Stimulated activated CD8-positive, alpha-beta memory T cell treated with anti-CD3 and anti-CD28 coated beads, Interleukin-15, amount 100 ng/mL, for 4 hours (primary cell): ENCODE measurements around the gene EQTN.
"Not testable (repeated sequence)": the region's sequence is repeated elsewhere in the genome, so short reads cannot be mapped to it uniquely, and the experiment has no call there.

Experiments used
- DNase-seq, 2 donors: peaks; one replicate each; pipeline ENCODE4 v3.0.0-alpha.2; 2020; ENCODE audit warnings: low read depth in 2 of 2

Gene EQTN

DNA sequence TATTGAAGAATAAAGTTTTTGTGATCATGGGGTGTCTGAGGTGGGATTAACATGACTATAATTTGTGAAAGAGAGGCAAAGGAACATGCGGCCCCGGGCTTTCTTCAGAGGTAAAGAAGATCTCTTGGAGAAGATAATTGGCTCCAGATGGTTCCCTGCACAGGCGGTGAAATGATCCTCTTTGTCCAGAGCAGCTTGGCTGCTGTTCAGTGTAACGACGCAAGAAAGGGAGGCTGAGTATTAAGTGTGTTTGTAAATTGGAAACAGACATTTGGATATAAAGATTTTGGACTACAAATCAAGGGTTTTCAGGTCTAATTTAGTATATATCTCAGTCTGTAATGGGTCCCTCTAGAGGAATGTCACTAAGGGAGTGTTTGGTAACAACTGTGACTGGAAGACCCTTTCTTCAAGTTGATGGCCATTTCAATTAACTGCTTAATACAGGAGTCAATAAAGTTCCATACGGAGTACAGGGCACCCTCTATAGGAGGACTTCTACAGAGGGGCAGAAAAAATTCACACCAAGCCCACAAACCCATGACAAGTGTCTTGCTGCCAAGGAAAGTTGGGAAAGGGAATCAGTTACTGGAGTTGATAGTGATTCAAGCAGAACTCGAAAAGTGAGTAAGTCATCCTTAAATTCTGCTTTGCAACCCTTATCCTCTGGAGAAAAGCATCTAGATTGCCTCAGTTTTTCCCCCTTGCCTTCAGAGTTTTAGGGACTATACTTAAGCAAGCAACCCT, 4.1 kb downstream of the EQTN start:
- DNase-seq, result no peak

DNA sequence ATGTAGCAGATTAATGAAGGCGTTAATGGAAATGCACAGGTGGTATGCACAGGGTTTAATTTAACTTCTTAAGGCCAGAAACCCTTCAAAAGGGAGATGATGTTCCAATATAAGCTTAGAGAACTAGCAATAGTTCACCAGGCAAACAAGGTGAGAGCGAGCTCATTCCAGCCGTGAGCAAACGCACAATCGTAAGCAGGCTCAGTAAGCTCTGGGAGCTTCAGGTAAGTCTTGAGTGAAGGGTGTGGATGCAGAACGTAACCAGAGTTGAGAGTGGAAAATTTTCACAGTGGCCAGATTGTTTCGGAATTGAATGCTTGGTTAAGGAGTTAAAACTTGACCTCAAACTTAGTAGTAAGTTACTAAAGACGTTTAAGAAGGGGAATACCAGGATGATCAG, 5.7 kb downstream of the EQTN start:
- DNase-seq, result no peak

DNA sequence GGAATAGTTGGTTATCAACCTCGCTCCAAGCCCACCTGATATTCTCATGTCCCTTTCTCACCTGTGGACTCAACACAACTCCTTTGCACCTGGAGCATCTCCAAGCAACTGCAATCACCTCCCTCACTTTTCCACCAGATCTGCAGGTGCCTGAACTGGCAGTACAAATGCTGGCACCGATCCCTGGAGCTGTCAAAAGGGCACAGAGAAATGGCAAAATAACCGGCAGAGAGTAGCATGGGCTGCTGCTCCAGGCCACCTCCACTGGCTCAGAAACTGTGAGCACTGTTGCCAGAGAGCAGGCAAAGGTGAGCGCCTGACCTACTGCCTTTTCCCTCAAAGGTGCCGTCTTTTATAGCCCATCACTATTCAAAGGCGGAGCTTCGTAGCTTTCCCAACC, 14.7 kb downstream of the EQTN start:
- no peak for DNase-seq

DNA sequence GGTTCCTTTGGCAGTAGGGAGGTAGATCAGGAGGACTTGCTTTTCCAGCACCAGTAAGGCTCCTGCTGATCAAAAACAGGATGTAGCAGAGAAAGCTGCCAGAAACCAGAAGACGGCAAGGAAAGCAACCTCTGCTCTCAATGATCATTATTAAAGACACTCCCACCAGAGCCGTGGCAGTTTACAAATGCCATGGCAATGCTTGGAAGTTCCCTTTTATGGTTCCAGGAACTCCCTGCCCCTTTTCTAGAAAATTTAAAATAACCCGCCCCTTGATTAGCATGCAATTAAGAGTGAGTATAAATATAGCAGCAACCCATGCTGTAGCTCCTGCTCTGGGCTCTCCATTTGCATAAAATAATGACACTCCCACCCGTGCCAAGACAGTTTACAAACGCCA, 16.1 kb downstream of the EQTN start:
- no peak for DNase-seq

DNA sequence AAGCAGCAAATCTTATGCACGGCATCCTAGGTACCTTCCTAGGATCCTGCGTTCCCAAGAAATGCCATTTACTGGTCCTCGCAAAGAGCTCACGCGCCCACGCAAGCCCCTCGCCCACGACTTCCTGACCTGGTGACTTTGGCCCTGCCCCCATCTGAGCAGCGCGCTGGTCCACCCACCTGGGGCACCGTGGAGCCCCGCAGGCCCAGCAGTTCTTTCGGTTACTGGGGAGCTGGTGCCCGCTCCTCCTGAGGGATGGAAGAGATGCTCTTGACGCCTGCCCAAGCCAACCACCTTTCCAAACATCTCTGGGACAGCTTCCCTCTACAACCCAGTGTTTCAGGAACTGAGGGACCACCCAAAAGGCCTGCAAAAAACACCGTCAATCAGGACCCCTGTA, 16.7 kb downstream of the EQTN start:
- DNase-seq, result no peak

DNA sequence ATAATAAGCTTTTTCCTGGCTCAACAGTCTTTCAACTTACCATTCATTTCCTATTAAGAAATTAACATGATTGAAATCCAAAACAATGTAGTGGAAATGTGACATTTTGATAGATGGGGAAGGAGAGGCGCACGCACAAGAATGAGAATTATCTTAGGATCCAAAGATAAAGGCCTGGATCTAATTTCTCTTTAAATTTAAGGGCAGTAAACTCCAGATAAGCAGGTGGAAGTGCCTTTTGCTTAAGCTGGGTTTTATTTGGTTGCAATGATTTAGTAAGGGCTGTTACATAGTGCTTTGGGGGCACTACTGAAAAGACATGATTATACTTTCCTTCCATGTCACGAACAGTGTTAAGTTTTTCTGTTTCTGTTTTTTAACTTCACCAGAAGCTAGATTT, 17.3 kb downstream of the EQTN start:
- DNase-seq, result no peak

DNA sequence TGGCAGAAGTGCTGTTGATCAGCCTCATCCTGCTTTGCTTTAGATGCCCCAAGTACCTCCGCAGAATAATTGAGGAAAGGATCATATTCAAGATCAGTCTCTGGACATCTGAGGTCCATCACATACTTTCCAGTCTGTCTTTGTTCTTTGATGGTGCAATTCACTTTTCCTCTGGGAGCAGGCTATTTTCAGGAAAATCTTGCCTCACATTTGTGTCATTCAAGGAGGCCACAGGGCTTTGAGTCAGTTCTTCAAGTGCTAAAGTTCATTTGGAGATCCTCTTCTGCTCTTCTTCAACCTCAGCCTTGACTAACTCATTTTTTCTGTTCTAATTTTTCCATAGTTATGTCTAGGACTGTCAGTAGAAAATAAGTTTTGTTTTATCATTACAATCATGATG, 18.6 kb downstream of the EQTN start:
- DNase-seq, result no peak

DNA sequence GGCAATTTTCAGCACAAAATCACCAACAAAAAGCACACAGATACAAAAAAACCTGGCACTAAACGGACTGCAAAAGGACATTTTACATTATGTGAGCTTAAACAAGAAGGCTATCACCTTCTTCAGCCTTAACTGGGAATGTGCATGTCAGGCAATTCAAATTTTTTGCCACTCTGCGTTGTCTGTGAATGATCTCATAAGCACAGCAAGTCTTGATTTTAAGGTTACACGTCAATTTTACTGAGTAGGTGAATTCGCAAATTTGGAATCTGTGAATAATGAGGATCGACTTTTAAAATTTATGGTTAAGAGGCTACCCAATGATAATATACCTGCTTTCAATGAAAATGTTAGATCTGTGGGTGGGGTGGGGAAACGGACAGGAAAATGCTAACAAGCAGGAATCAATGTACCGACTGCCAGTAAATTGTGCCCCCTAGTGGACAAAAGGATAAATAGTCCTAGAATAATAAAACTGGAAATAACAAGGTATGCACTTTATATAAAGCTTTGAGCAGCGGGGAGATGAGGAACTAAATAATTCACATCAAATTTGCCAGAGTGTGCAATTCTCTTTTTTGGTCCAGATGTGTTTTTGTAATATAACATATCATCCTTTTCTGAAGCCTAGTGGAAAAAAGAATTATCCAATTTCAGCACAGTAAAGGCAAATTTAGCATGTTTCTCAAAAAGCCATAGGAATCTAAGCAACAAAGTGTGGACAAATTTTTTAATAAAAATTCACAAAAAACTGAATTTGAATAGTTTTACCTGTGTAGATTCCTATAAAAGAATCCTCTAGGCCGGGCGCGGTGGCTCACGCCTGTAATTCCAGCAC, 20.5 kb downstream of the EQTN start:
- no peak for DNase-seq

DNA sequence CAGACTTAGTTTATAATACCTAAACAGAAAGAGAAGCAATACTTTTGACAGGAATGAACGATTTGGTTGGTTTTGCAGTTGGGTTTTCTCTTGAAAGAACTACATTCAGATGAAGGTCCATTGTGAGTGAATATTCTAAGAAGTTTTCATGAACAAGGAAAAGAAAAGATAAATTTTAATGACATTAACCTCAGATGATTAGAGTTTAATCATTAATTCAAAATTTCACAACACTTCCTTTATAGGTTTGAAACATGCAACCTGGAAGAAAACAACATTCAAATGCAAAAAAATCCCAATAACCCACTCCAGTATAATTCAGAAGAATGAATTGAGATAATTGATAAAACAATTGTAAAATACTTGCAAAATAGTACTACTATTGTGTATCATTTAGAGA, 23.8 kb downstream of the EQTN start:
- DNase-seq, result no peak

DNA sequence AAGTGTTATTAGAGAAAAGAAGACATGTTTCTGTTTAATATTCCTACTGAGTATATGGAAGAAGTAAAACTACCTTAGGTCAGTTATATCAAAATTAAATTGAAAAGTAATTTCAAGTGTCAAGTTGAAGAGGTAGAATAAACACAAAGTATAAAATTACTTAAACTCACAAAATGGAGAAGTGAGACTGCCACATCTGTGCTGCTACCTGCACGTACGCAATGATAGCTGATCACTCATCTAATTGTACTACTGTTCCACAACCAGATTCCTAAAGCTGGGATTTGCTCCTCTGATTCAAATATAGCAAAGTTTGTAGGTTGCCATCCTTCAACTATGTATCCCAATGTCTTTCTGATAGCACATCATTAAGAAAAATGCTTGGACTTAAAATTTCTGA, 24.8 kb downstream of the EQTN start:
- DNase-seq, result no peak

DNA sequence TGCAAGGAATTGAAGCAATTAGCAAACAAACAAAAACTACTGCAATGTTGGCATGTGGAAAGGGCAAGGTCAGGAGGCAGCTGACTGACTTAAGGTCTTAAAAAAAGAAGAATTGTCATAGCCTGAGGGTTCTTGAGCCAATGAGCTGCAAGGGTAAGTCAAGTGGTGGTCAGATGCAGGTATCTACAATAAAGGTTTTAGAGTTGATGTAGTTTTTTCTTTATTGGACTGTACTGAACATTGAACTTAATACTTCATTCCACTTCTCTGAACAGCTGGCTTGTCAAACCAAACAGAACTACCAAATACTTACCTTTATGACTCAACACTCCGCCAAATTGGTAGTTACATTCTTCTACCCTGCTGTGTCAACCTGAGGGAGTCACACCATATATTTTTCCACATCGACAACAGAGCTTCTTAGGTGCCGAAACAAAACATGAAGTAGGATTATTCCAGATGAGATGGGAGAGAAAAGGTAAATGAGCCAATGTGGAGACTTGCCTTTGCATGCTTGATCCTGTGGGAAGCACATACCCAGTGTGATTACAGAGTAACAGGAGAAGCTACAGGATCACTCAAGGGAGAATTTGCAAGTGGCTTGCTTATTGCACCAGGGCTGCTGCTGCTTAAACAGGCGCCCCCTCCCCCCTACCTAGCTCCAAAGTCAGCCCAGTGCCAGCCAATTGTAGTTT, 35.3 kb downstream of the EQTN start:
- no peak for DNase-seq

DNA sequence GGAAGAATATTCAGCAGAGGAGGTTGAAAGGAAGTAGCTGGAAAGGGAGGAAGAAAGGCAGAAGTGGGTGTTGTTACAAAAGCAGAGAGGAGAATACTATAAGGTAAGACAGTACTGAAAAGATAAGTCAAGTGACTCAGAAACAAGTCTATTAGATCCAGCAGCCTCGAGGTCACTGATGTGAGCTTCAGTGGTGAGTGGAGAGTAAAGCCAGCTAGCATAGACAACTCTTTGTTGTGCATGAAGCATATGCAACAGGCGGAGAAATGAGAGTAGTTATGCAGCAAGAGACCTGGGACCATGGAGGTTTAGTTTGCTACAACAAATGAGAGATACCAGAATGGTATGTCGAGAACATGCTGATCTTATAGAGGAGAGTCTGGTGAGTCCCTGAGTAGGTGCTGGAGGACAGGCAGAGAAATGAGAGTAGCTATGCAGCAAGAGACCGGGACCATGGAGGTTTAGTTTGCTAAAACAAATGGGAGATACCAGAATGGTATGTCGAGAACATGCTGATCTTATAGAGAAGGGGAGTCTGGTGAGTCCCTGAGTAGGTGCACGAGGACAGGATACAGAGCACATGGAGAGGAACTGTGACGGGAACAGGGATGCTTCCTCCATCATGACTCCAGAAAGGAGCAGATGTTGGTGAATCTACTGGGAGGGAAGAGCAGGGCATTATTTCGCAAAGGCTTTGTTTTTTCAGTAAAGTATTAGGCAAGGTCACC, 36.0 kb downstream of the EQTN start:
- DNase-seq, result no peak

DNA sequence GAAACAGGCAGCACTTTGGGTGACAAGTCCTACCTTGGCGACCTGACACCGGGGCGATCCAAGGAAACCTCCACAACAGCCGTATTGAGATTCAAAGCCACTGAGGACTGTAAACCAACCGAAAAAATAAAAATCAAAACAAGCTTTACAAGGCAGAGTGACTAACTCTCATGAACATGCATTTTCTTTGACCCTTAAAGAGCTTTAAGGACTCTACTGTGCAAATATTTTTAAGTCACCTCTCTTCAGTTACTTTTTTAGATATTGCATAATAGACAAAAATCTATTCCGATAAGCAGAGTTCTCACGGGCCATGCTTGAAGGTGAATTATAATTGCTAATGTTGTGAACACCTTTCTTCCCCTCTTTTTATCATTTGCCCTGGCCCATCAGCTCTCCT, 38.3 kb downstream of the EQTN start:
- DNase-seq, result no peak

DNA sequence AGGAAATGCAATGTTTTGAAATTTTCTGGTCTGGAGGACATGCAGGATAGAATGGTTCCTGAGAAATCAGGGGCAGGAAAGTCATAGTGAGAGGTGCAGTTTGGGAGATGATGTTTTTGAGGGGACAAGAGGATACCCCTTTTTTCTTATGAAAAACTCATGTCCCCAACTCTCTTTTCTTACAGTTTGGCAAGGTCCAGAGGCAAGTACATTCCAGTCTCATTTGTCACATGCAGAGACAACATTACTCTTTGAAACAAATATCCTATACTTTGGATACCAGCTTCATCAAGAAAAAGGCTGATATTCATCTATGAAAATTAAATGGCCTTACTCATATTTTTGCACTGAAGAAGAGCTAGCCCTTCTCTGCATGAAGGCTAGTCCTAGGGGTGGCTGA, 48.2 kb downstream of the EQTN start:
- no peak for DNase-seq

DNA sequence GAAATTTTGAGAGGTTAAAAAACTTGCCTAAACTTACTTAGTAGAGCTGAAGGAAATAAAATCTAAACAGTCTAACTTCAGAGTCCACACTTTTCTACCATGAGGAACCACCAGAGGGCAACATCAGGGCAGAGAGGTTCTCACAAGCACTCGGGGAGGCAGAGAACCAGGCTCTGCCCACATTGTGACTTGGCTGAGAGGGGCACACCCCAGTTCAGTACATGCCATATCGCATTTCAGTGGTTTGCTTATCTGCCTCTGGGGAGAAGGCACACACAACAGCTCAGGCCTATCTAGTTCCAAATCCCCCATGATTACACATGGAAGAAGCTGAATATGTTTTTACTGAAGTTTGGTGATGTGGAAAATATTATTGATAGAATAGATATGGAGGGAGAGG, 49.2 kb downstream of the EQTN start:
- no peak for DNase-seq

DNA sequence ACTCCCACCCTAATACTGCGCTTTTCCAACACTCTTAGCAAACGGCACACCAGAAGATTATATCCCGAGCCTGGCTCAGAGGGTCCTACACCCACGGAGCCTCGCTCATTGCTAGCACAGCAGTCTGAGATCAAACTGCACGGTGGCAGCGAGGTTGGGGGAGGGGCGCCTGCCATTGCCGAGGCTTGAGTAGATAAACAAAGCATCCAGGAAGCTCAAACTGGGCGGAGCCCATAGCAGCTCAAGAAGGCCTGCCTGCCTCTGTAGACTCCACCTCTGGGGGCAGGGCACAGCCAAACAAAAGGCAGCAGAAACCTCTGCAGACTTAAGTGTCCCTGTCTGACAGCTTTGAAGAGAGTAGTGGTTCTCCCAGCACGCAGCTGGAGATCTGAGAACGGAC, 57.3 kb downstream of the EQTN start:
- DNase-seq, result not testable (repeated sequence)
